ENCODE data around the gene SPRY1.

The SPRY1 gene

DNA sequence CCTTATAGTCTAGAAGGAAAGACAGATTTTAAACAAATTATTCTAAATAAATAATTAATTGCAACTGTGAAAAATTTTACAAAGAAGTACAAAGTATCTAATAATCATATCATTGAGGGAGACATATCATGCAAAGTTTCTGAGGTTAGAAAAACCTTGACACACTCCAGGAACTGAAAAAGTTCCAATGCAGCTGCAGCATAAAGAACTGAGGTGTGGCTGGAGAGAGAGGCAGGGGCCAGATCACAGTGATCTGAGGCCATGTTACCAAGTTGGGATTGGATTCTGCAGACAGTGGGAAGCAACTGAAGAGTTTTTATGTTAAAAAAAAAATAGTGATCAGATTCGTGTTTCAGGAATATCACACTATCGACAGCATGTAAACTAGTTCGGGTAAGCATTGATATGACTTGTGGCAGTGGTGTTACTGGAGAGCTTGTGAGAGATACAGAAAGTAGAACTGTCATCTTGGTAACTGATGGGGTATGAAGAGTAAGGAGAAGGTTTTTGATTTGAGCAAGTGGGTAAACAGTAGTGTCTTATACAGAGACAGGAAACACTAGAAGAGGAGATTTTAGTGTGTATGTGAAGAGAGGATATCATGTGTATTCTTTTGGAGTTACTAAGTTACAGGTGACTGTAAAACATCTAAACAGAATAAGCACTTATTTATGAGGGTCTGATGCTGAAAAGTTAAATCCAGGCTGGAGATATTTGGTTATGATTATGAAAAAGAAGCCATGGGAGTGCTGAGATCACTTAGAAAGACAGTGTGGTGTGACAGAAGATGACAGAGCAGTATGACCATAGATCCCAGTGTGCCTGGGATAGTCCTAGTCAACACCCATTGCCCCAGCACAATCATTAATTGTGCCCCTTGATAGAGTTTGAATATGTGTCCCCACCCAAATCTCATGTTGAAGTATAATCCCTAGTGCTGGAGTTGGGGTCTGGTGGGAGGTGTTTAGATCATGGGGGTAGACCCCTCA, 15.6 kb upstream of the SPRY1 start:
- no peak for DNase-seq (ENCODE audit: low read depth)

- DNase-seq (ENCODE audit: low read depth): no peak
Observed at GRCh38 chr4:123381996-123382395, 14.6 kb upstream of the SPRY1 start.

- no peak for DNase-seq (ENCODE audit: low read depth)
Observed at GRCh38 chr4:123383566-123383965, 13.0 kb upstream of the SPRY1 start.

DNA sequence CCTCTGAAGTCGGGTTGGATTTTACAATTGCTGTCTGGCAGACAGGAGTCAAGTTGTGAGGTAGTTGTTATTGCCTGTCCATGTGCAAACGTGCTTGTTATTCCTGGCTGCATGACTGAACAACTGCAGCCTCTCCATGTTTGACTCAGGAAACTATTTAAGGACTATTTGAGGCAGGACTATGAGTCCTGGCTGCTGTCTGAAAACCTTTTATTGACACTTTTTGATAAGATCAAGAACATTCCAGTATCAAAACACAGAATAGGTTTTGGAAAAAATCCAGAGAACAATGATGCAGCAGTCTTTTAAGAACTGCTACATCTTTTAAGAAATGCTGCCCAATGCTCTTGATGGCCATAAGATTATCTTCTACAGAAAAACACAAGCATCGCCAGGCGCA, 10.0 kb upstream of the SPRY1 start:
- no peak for DNase-seq (ENCODE audit: low read depth)

DNA sequence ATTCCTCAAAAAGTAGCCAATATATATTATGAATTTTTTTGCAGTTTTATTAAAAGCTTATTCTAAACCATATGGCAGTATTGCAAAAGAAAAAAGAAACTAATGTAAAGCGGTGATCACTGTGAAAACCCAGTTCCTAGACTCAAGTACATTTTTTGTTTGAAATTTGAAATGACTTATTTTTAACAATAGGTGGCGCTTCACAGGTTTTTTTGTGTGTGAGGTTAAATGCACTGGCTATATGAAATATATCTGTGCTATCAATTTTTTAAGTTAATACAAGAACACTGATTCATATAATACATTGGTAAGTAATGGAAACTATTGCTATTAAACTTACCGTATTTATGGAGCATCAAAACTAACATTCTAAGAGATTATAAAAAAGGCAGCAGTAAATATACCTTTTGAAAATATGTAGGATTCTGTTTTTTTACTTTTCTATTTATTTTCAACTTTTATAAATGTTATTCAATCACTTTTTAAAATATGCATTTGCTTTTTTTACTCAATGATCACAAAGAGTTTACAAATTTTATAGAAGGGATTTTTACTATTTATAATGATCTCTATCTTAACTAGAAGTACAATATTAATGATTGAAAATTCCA, 5.6 kb upstream of the SPRY1 start:
- no peak for DNase-seq (ENCODE audit: low read depth)

DNA sequence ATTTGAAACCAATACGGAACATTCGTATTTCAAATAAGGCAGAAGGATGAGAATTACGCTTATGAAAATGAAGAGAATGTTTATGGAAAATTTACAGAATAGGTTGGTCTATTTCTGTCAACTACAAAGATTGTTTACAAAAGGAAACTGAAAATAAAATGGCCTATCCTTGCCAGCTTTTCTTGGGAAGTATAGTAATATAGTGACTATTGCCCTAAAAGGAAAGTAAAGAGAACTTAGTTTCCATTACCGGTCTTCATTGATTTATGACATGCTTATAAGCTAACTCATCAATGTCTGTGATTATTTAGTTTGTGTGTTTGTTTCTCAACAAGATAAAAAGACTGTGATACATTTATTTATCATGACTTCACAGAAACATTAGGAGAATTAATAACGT, 2.9 kb upstream of the SPRY1 start:
- no peak for DNase-seq (ENCODE audit: low read depth)

DNA sequence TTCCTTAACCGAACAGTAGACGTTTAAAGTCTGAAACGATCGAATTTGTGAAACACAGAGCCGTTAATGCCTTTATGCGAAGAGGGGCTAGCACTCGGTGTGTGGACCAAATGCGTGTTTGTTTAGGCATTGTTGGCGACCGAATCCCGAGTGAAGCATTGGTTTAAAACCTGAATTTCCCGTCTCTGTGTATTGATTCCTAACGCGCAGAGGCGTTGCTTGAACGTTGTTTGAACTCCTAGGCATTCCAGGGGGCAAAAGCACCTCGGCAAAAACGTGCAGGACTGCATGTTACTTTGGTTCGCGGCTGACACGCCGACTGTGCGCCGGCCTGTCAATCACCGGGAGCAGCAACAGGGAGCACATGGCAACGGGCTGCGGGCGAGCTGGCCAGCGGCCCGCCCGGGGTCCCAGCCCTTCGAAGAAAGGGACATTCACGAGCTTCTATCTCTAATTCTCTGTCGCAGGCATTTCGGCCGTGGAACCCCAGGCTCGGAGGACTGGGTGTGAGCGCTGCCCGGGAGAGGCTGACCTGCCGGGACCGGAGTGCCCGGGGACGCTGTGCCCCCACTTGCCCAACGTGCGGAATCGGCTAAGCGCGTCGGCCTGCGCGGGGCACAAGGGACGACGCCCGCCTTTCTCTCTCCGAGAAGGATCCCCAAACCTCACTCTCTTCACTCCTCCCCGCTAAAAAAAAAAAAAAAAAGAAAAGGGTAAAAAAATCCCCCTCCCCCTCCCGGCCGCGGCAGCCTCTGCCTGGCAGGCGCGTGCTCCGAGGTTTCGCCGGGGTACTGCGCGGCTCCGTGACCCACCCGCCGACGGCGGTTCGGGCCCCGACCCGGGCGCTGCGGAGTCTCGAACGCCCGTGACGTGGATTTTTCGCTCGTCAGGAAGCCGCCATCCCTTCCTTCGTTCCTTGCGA, 810 bp downstream of the SPRY1 start:
- peak; percentile 29 for DNase-seq (ENCODE audit: low read depth)

GRCh38 chr4:123398066-123398852, 1.7 kb downstream of the SPRY1 start:
- peak; percentile 55 for DNase-seq (ENCODE audit: low read depth)

GRCh38 chr4:123398853-123399626, 2.4 kb downstream of the SPRY1 start:
- peak; percentile 39 for DNase-seq (ENCODE audit: low read depth)

DNA sequence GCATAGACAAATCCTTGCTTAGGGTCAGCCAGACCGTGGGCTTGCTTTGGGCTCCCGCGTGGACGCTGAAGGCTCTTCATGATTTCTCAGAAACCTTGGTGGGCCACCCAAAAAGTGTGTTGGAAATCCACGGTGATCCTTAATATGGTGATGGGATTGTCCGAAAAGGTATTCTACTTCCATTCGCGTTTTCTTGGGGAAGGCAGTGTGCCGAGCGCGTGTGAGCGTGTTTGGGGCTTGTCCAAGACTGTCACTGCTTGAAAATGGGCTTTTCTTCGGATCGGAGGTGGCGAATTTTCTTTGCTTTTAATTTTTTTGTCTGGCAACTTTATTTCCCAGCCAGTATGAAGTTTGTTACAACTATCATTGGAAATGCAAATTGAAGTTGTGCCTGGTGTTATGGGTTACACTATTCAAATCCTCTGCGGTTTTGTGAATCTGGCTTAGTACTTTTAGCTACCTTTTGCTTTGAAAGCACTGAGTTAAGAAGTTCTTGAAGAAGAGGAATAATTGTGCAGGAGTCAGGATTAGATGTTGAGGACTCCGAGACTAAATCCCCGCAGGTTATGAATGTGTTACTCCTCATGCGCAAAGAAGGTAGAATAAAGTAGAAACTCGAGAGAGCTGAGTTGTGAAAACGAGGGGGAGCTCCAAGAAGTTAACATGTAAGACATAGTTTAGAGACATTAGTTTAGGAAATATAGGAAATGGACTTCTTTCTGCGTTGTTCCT, 3.2 kb downstream of the SPRY1 start:
- DNase-seq (ENCODE audit: low read depth): no peak

- no peak for DNase-seq (ENCODE audit: low read depth)
Observed at GRCh38 chr4:123401271-123402120, 4.9 kb downstream of the SPRY1 start.

DNA sequence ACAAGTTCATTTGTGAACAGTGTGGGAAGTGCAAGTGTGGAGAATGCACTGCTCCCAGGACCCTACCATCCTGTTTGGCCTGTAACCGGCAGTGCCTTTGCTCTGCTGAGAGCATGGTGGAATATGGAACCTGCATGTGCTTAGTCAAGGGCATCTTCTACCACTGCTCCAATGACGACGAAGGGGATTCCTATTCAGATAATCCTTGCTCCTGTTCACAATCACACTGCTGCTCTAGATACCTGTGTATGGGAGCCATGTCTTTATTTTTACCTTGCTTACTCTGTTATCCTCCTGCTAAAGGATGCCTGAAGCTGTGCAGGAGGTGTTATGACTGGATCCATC, 5.5 kb downstream of the SPRY1 start:
- no peak for DNase-seq (ENCODE audit: low read depth)

- no peak for DNase-seq (ENCODE audit: low read depth)
Observed at GRCh38 chr4:123403080-123403604, 6.5 kb downstream of the SPRY1 start.

DNA sequence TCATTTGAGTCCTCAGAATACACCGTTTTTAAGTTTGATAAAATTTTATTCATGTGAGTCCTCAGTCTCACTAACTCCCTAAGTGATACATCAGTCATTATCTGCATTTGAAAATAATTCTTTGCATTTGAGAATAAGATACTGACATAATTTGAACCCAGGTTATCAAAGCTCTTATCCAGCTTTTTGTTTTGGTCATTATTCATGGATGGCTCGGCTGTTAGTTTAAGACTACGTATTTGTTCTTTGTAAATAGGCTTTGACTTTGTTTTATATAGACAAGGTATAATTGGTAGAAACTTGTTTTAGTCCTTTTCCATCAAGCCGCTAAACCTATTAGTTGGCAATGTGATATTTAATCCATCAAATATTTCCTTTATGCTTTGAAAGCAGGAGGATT, 7.9 kb downstream of the SPRY1 start:
- no peak for DNase-seq (ENCODE audit: low read depth)

GRCh38 chr4:123405267-123405865, 8.8 kb downstream of the SPRY1 start:
- no peak for DNase-seq (ENCODE audit: low read depth)

DNA sequence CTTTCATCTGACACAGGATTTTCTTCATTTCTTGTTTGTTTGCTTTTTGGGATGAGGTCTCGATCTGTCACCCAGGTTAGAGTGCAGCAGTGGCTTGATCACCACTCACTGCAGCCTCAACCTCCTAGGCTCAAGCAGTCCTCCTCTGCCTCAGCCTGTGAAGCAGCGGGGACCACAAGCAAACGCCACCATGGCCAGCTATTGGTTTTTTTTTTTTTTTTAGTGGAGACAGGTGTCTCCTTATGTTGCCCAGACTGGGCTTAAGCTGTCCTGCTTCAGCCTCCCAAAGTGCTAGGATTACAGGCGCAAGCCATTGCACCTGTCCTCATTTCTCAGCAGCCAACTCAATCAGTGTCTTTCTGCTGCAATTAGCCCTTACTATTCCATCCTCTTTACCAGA, 10.3 kb downstream of the SPRY1 start:
- DNase-seq (ENCODE audit: low read depth): no peak

- DNase-seq (ENCODE audit: low read depth): no peak
Observed at GRCh38 chr4:123408471-123409084, 12.0 kb downstream of the SPRY1 start.

DNA sequence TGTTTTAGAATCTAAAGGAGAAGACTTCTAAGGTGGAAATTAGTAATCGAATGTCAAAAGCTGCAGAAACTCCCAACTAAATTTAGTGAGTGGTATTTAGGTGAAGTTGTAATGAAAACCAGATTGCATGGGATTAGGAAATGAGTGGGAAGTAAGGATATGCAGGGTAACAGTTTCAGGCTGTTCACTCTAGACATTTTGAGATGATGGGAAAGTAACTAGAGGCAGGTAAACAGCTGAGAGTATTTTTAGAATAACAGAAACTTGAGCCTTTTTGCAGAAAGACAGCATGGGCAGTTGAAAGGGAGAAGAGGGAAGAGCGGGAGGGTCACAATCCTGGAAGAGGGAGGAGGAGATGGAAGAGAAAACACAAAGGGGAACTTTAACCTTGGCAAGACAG, 12.7 kb downstream of the SPRY1 start:
- no peak for DNase-seq (ENCODE audit: low read depth)

All from activated T-helper 9 cell treated with anti-CD3 and anti-CD28 coated beads, Interleukin-2, amount 50 U/mL, for 16 hours (primary cell).